ENCODE measurements around the gene JUNB.
"Not testable (repeated sequence)": the region's sequence is repeated elsewhere in the genome, so short reads cannot be mapped to it uniquely, and the experiment has no call there.

Gene JUNB

GRCh38 chr19:12802267-12803106 is 11.2 kb downstream of the JUNB start:
- peak overlapping the region; percentile 91 for H3K4me3 ChIP-seq (ENCODE audit: low read length)
- no peak for TF ChIP-seq EZH2phosphoT487 (IDR thresholded peaks at IDR 0.05; ENCODE audit: low read depth)
- no peak for TF ChIP-seq CTCF (IDR thresholded peaks at IDR 0.05; ENCODE audit: low read depth, low read length)
- peak overlapping the region; percentile 86 for H2AFZ ChIP-seq (ENCODE audit: low read depth, low read length)

GRCh38 chr19:12804051-12804450 is 12.8 kb downstream of the JUNB start:
- TF ChIP-seq CTCF (IDR thresholded peaks at IDR 0.05; ENCODE audit: low read depth, low read length): no peak
- TF ChIP-seq EZH2phosphoT487 (IDR thresholded peaks at IDR 0.05; ENCODE audit: low read depth): no peak
- Histone ChIP-seq H4K20me1 (ENCODE audit: insufficient read depth, low read length) (no peaks in the 10 kb centered on the region), H3K9me3 (ENCODE audit: insufficient read depth, low read length) (no peaks in the 10 kb centered on the region), H3K9ac (ENCODE audit: low read length) (no peak overlapping the region), H2AFZ (ENCODE audit: low read depth, low read length) (no peak overlapping the region), H3K27me3 (ENCODE audit: low read depth, low read length) (no peaks in the 10 kb centered on the region), H3K27ac (ENCODE audit: low read length) (no peak overlapping the region), H3K4me1 (ENCODE audit: low read length) (peaks cover 24% of the 10 kb centered on the region), H3K4me2 (ENCODE audit: low read length) (no peak overlapping the region), H3K4me3 (ENCODE audit: low read length) (no peak overlapping the region), H3K36me3 (replicated peaks; ENCODE audit: low read depth, low read length) (peaks cover 20% of the 10 kb centered on the region), H3K79me2 (ENCODE audit: low read length) (peaks cover 32% of the 10 kb centered on the region)

More at GRCh38 chr19:12802267-12803106, 11.2 kb downstream of the JUNB start:
- Histone ChIP-seq H4K20me1 (ENCODE audit: insufficient read depth, low read length) (no peaks in the 10 kb centered on the region), H3K4me2 (ENCODE audit: low read length) (peak overlapping the region; percentile 92), H3K27ac (ENCODE audit: low read length) (no peak overlapping the region), H3K9me3 (ENCODE audit: insufficient read depth, low read length) (no peaks in the 10 kb centered on the region), H3K4me1 (ENCODE audit: low read length) (peaks cover 24% of the 10 kb centered on the region), H3K9ac (ENCODE audit: low read length) (peak overlapping the region; percentile 96), H3K27me3 (ENCODE audit: low read depth, low read length) (no peaks in the 10 kb centered on the region), H3K36me3 (replicated peaks; ENCODE audit: low read depth, low read length) (peaks cover 14% of the 10 kb centered on the region), H3K79me2 (ENCODE audit: low read length) (peaks cover 32% of the 10 kb centered on the region)

- H4K20me1 ChIP-seq (ENCODE audit: insufficient read depth, low read length): no peaks in the 10 kb centered on the region
- peak within 1 kb of the TSS; percentile 87 for H3K4me3 ChIP-seq (ENCODE audit: low read length)
- H2AFZ ChIP-seq (ENCODE audit: low read depth, low read length): peak within 1 kb of the TSS; percentile 95
- peaks cover 17% of the 10 kb centered on the region for H3K36me3 ChIP-seq (replicated peaks; ENCODE audit: low read depth, low read length)
- peak within 1 kb of the TSS; percentile 41 for H3K27ac ChIP-seq (ENCODE audit: low read length)
- H3K9ac ChIP-seq (ENCODE audit: low read length): peak within 1 kb of the TSS; percentile 82
- TF ChIP-seq EZH2phosphoT487 (IDR thresholded peaks at IDR 0.05; ENCODE audit: low read depth) (no peak), CTCF (IDR thresholded peaks at IDR 0.05; ENCODE audit: low read depth, low read length) (no peak)
- peaks cover 12% of the 10 kb centered on the region for H3K79me2 ChIP-seq (ENCODE audit: low read length)
- H3K9me3 ChIP-seq (ENCODE audit: insufficient read depth, low read length): no peaks in the 10 kb centered on the region
- H3K4me1 ChIP-seq (ENCODE audit: low read length): peaks cover 16% of the 10 kb centered on the region
- H3K4me2 ChIP-seq (ENCODE audit: low read length): peak within 1 kb of the TSS; percentile 95
- no peaks in the 10 kb centered on the region for H3K27me3 ChIP-seq (ENCODE audit: low read depth, low read length)
Measured at GRCh38 chr19:12806242-12807081, 15.2 kb downstream of the JUNB start, which contains the start of gene RNASEH2A. RNASEH2A (plus strand) TSS chr19:12806584; CDS start chr19:12806674, 90 bp downstream.

GRCh38 chr19:12815088-12815487 is 23.8 kb downstream of the JUNB start:
- no peak overlapping the region for H3K9ac ChIP-seq (ENCODE audit: low read length)
- no peaks in the 10 kb centered on the region for H3K27me3 ChIP-seq (ENCODE audit: low read depth, low read length)
- H3K4me1 ChIP-seq (ENCODE audit: low read length): peaks cover 10% of the 10 kb centered on the region
- TF ChIP-seq CTCF (IDR thresholded peaks at IDR 0.05; ENCODE audit: low read depth, low read length) (no peak), EZH2phosphoT487 (IDR thresholded peaks at IDR 0.05; ENCODE audit: low read depth) (no peak)
- no peaks in the 10 kb centered on the region for H3K9me3 ChIP-seq (ENCODE audit: insufficient read depth, low read length)
- H3K27ac ChIP-seq (ENCODE audit: low read length): no peak overlapping the region
- H3K4me2 ChIP-seq (ENCODE audit: low read length): no peak overlapping the region
- no peaks in the 10 kb centered on the region for H3K79me2 ChIP-seq (ENCODE audit: low read length)
- peaks cover 21% of the 10 kb centered on the region for H3K36me3 ChIP-seq (replicated peaks; ENCODE audit: low read depth, low read length)
- H4K20me1 ChIP-seq (ENCODE audit: insufficient read depth, low read length): no peaks in the 10 kb centered on the region
- H3K4me3 ChIP-seq (ENCODE audit: low read length): no peak overlapping the region
- no peak overlapping the region for H2AFZ ChIP-seq (ENCODE audit: low read depth, low read length)

- H3K9ac ChIP-seq (ENCODE audit: low read length); H3K27me3 ChIP-seq (ENCODE audit: low read depth, low read length); H3K4me2 ChIP-seq (ENCODE audit: low read length); H3K79me2 ChIP-seq (ENCODE audit: low read length); H2AFZ ChIP-seq (ENCODE audit: low read depth, low read length); H3K9me3 ChIP-seq (ENCODE audit: insufficient read depth, low read length); H4K20me1 ChIP-seq (ENCODE audit: insufficient read depth, low read length); H3K27ac ChIP-seq (ENCODE audit: low read length); H3K4me3 ChIP-seq (ENCODE audit: low read length): not testable (repeated sequence)
- Histone ChIP-seq H3K4me1 (ENCODE audit: low read length) (peaks cover 10% of the 10 kb centered on the region), H3K36me3 (replicated peaks; ENCODE audit: low read depth, low read length) (peaks cover 15% of the 10 kb centered on the region)
Measured at GRCh38 chr19:12817188-12817587, 25.9 kb downstream of the JUNB start.
